ENCODE results near the gene FAM53B.

Gene FAM53B

GRCh38 chr10:124646483-124647352 is 97.5 kb downstream of the FAM53B start:
- no peak for DNase-seq (ENCODE audit: low read depth)

GRCh38 chr10:124645467-124646095 is 98.6 kb downstream of the FAM53B start:
- no peak for DNase-seq (ENCODE audit: low read depth)

- no peak for DNase-seq (ENCODE audit: low read depth)
These were observed 99.3 kb downstream of the FAM53B start for GRCh38 chr10:124644771-124645415.

GRCh38 chr10:124644236-124644635 is 99.9 kb downstream of the FAM53B start:
- DNase-seq (ENCODE audit: low read depth): no peak

GRCh38 chr10:124643330-124644009 is 100.7 kb downstream of the FAM53B start:
- no peak for DNase-seq (ENCODE audit: low read depth)

GRCh38 chr10:124642088-124642710 is 102.0 kb downstream of the FAM53B start:
- DNase-seq (ENCODE audit: low read depth): no peak

- DNase-seq (ENCODE audit: low read depth): peak; percentile 78
These were observed 102.7 kb downstream of the FAM53B start for GRCh38 chr10:124641282-124642087.

GRCh38 chr10:124640538-124641231 is 103.5 kb downstream of the FAM53B start:
- DNase-seq (ENCODE audit: low read depth): no peak

- no peak for DNase-seq (ENCODE audit: low read depth)
These were observed 104.1 kb downstream of the FAM53B start for GRCh38 chr10:124640056-124640455.

GRCh38 chr10:124639646-124640045 is 104.5 kb downstream of the FAM53B start:
- no peak for DNase-seq (ENCODE audit: low read depth)

- DNase-seq (ENCODE audit: low read depth): no peak
These were observed 105.0 kb downstream of the FAM53B start for GRCh38 chr10:124639206-124639605.

GRCh38 chr10:124637746-124638145 is 106.4 kb downstream of the FAM53B start:
- DNase-seq (ENCODE audit: low read depth): no peak

- DNase-seq (ENCODE audit: low read depth): no peak
These were observed 107.0 kb downstream of the FAM53B start for GRCh38 chr10:124637091-124637700.

GRCh38 chr10:124636271-124636995 is 107.7 kb downstream of the FAM53B start:
- no peak for DNase-seq (ENCODE audit: low read depth)

- DNase-seq (ENCODE audit: low read depth): no peak
These were observed 111.6 kb downstream of the FAM53B start for GRCh38 chr10:124632566-124632965.

- DNase-seq (ENCODE audit: low read depth): no peak
These were observed 112.1 kb downstream of the FAM53B start for GRCh38 chr10:124632064-124632531.

GRCh38 chr10:124630551-124630950 is 113.6 kb downstream of the FAM53B start:
- no peak for DNase-seq (ENCODE audit: low read depth)

- no peak for DNase-seq (ENCODE audit: low read depth)
These were observed 114.3 kb downstream of the FAM53B start for GRCh38 chr10:124629842-124630241.

- DNase-seq (ENCODE audit: low read depth): no peak
These were observed 114.8 kb downstream of the FAM53B start for GRCh38 chr10:124629415-124629814.

All from CMK (cell line).